Right atrium auricular region (tissue), 2 donors: Measurements from ENCODE around the gene TBC1D22B. TPM values are rescaled to one million over a fixed set of nuclear protein-coding genes. Genes with fewer than 3 reads are reported as not detected.

Source experiments
- DNase-seq: peaks from one replicate; pipeline ENCODE4 v3.0.0-alpha.2; 2019; ENCODE audit warnings: low spot score
- H3K27ac ChIP-seq, 2 donors: fragments of 200-600 bp; sonication (generic); 1 replicate in 1 of 2; 2 replicates in 1 of 2; pipeline ENCODE4 v1.5.1; 2016 to 2019
- H3K27me3 ChIP-seq, 2 donors: fragments of 200-600 bp; sonication (generic); one replicate each; pipeline versions ENCODE4 v1.5.1 to v1.6.0; 2017 to 2019
- H3K36me3 ChIP-seq: fragments of 200-600 bp; sonication (generic); one replicate; pipeline ENCODE4 v1.5.1; 2016
- H3K4me1 ChIP-seq, 2 donors: fragments of 200-600 bp; sonication (generic); one replicate each; pipeline versions ENCODE4 v1.5.1 to v1.6.0; 2017 to 2019
- H3K4me3 ChIP-seq, 2 donors: fragments of 200-600 bp; sonication (generic); 1 replicate in 1 of 2; 2 replicates in 1 of 2; pipeline ENCODE4 v1.5.1; 2017 to 2019; ENCODE audit warnings: mild to moderate bottlenecking in 1 of 2, moderate library complexity in 1 of 2
- H3K9me3 ChIP-seq, 2 donors: fragments of 200-600 bp; sonication (generic); one replicate each; pipeline ENCODE4 v1.5.1; 2019
- CTCF ChIP-seq, 2 donors: fragments of 200-600 bp; sonication (generic); IDR thresholded peaks; one replicate each; pipeline ENCODE4 v1.5.1; 2019; ENCODE audit warnings: antibody characterized with exemption in 2 of 2
- total RNA-seq, 2 donors: library from RNA; depleted of rRNA; stranded (reverse); fragments of >200 nt; gene quantifications; one replicate each; pipeline ENCODE4 v1.1.0, GENCODE V29; 2016

The TBC1D22B gene
- total RNA-seq, 2 donors from 2014 or later = 7.5 to 9.8 TPM

- Histone ChIP-seq H3K27ac (no peak overlapping the region), H3K27me3 (no peaks in the 10 kb centered on the region), H3K9me3 (no peaks in the 10 kb centered on the region), H3K36me3 (no peaks in the 10 kb centered on the region), H3K4me1 (peaks cover 0 to 4% of the 10 kb centered on the region in 2 donors), H3K4me3 (no peak overlapping the region)
- TF ChIP-seq CTCF (IDR thresholded peaks at IDR 0.05) = no peak
- no peak for DNase-seq
Observed at GRCh38 chr6:37212268-37212667, 45.3 kb upstream of the TBC1D22B start.

DNA sequence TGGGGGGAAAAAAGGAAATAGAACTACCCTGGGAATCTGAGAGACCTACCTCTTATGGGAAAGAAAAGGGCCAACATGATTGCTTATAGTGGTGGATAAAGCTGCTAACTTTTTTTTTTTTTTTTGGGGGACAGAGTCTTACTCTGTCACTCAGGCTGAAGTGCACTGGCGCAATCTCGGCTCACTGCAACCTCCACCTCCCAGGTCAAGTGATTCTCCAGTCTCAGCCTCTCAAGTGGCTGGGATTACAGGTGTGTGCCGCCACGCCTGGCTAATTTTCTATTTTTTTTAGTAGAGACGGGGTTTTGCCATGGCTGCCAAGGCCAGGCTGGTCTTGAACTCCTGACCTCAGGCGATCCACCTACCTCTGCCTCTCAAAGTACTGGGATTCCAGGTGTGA, 39.5 kb upstream of the TBC1D22B start:
- Histone ChIP-seq H3K4me3 (no peak overlapping the region), H3K4me1 (peaks cover 0 to 4% of the 10 kb centered on the region in 2 donors), H3K9me3 (no peaks in the 10 kb centered on the region), H3K27me3 (no peaks in the 10 kb centered on the region), H3K27ac (no peak overlapping the region), H3K36me3 (no peaks in the 10 kb centered on the region)
- DNase-seq = peak; percentile 32
- TF ChIP-seq CTCF (IDR thresholded peaks at IDR 0.05) = no peak

DNA sequence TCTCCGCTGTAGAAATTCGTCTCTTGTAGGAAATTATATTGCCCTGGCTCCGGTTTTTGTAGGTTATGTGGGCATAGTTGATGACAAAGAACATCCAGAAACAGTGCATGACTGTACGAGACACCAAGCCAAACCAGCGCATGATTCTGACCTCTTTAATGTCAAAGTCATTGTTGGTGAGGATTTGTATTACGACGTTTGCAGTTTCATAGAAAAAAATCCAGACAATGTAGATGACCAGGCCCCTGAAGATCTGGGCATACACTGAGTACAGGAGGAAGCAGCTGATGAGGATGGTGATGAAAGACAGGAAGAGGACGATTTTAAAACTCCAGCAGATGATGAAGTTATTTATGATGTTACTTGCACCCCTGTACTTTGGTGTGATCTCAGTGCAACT, 39.1 kb upstream of the TBC1D22B start:
- peak; percentile 13 for DNase-seq
- no peak overlapping the region for H3K27ac ChIP-seq

DNA sequence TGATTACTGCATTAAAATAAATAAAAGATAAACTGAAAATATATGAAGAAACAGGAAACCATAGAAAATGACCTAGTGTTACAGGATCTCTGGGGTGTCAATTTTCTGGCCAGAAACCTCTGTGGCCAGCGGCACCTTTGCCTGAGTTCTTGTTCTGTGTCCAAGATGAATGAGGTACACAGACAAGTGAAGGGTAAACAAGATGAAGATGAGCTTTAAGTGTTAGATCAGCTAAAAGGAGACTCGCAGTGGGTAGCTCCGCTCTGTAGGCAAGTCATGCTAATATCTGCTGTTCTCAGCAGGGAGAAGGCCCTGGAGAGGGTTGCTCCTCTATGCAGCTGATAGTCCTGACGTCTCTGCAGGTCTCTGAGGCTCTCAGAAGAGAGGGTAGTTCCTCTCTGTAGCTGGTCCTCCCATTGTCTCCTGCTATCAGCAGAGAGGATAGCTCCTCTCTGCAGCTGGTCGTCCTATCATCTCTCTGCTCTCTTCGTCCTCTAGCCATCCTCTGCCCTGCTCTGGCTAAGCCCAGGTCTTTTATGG, 35.9 kb upstream of the TBC1D22B start:
- H3K4me1 ChIP-seq = peaks cover 0 to 4% of the 10 kb centered on the region in 2 donors
- TF ChIP-seq CTCF (IDR thresholded peaks at IDR 0.05) = no peak
- no peaks in the 10 kb centered on the region for H3K36me3 ChIP-seq
- H3K4me3 ChIP-seq = peak overlapping the region; percentile 54 to 66
- H3K27me3 ChIP-seq = no peaks in the 10 kb centered on the region
- DNase-seq = peak; percentile 55
- H3K27ac ChIP-seq = peak overlapping the region in 1 of 2 donors; percentile 64
- H3K9me3 ChIP-seq = no peaks in the 10 kb centered on the region

More for the DNA sequence above, 39.1 kb upstream of the TBC1D22B start:
- Histone ChIP-seq H3K36me3 (no peaks in the 10 kb centered on the region), H3K27me3 (no peaks in the 10 kb centered on the region), H3K4me1 (peaks cover 0 to 4% of the 10 kb centered on the region in 2 donors), H3K4me3 (no peak overlapping the region), H3K9me3 (no peaks in the 10 kb centered on the region)
- TF ChIP-seq CTCF (IDR thresholded peaks at IDR 0.05) = no peak

GRCh38 chr6:37222125-37222967, 35.2 kb upstream of the TBC1D22B start:
- no peaks in the 10 kb centered on the region for H3K9me3 ChIP-seq
- DNase-seq = peak; percentile 78

More at GRCh38 chr6:37222125-37222967, 35.2 kb upstream of the TBC1D22B start:
- Histone ChIP-seq H3K4me1 (peaks cover 0 to 4% of the 10 kb centered on the region in 2 donors), H3K27me3 (no peaks in the 10 kb centered on the region), H3K36me3 (no peaks in the 10 kb centered on the region), H3K4me3 (peak overlapping the region; percentile 54 to 66), H3K27ac (peak overlapping the region; percentile 61 to 64)
- no peak for TF ChIP-seq CTCF (IDR thresholded peaks at IDR 0.05)
